22Rv1 (cell line): ENCODE results near the gene GNAS.

ENCODE experiments used
- ZFX ChIP-seq: fragments of 450-650 bp; IDR thresholded peaks from 2 replicates; pipeline ENCODE4 v1.6.1; 2017; ENCODE audit warnings: antibody characterized with exemption, borderline replicate concordance
- TF ChIP-seq, protein P1 (sequence below): fragments of 450-650 bp; IDR thresholded peaks from 2 replicates; pipeline ENCODE4 v1.5.1; 2017; ENCODE audit warnings: mild to moderate bottlenecking

- TF ChIP-seq, protein P1, sequence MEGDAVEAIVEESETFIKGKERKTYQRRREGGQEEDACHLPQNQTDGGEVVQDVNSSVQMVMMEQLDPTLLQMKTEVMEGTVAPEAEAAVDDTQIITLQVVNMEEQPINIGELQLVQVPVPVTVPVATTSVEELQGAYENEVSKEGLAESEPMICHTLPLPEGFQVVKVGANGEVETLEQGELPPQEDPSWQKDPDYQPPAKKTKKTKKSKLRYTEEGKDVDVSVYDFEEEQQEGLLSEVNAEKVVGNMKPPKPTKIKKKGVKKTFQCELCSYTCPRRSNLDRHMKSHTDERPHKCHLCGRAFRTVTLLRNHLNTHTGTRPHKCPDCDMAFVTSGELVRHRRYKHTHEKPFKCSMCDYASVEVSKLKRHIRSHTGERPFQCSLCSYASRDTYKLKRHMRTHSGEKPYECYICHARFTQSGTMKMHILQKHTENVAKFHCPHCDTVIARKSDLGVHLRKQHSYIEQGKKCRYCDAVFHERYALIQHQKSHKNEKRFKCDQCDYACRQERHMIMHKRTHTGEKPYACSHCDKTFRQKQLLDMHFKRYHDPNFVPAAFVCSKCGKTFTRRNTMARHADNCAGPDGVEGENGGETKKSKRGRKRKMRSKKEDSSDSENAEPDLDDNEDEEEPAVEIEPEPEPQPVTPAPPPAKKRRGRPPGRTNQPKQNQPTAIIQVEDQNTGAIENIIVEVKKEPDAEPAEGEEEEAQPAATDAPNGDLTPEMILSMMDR, result no peak
- TF ChIP-seq ZFX, result no peak
Measured at GRCh38 chr20:58853466-58853865, 950 bp downstream of the GNAS start.
